HG03521 (cell line): ENCODE data around the gene KLHL20.
"Not testable (repeated sequence)": the region's sequence is repeated elsewhere in the genome, so short reads cannot be mapped to it uniquely, and the experiment has no call there.

Experiments
- ATAC-seq: cut with Tn5 transposase; IDR thresholded peaks from one replicate; pipeline ENCODE4 v1.9.1; 2021; ENCODE audit warnings: mild to moderate bottlenecking, moderate library complexity; ENCODE audit not compliant: unreplicated experiment

Gene KLHL20

GRCh38 chr1:173749137-173749536 lies 34.4 kb downstream of the KLHL20 start:
- no peak for ATAC-seq

- no peak for ATAC-seq
Measured at GRCh38 chr1:173753830-173754229, 39.0 kb downstream of the KLHL20 start.

- no peak for ATAC-seq
Measured at GRCh38 chr1:173757666-173758065, 42.9 kb downstream of the KLHL20 start.

GRCh38 chr1:173758110-173758509 lies 43.3 kb downstream of the KLHL20 start:
- no peak for ATAC-seq

- no peak for ATAC-seq
Measured at GRCh38 chr1:173758980-173759379, 44.2 kb downstream of the KLHL20 start.

GRCh38 chr1:173764331-173764730 lies 49.5 kb downstream of the KLHL20 start:
- not testable (repeated sequence) for ATAC-seq

- no peak for ATAC-seq
Measured at GRCh38 chr1:173768206-173768605, 53.4 kb downstream of the KLHL20 start.

GRCh38 chr1:173768827-173769226 lies 54.0 kb downstream of the KLHL20 start:
- no peak for ATAC-seq

- ATAC-seq = not testable (repeated sequence)
Measured at GRCh38 chr1:173770330-173770729, 55.5 kb downstream of the KLHL20 start.

- no peak for ATAC-seq
Measured at GRCh38 chr1:173771560-173771959, 56.8 kb downstream of the KLHL20 start.

GRCh38 chr1:173775578-173776226 lies 60.9 kb downstream of the KLHL20 start:
- ATAC-seq = no peak

- ATAC-seq = no peak
Measured at GRCh38 chr1:173779936-173780335, 65.2 kb downstream of the KLHL20 start.

GRCh38 chr1:173784997-173785396 lies 70.2 kb downstream of the KLHL20 start:
- no peak for ATAC-seq

- ATAC-seq = no peak
Measured at GRCh38 chr1:173789841-173790240, 75.1 kb downstream of the KLHL20 start.

- no peak for ATAC-seq
Measured at GRCh38 chr1:173798078-173798477, 83.3 kb downstream of the KLHL20 start.

GRCh38 chr1:173799995-173800394 lies 85.2 kb downstream of the KLHL20 start:
- ATAC-seq = not testable (repeated sequence)

- no peak for ATAC-seq
Measured at GRCh38 chr1:173802961-173803360, 88.2 kb downstream of the KLHL20 start.

- ATAC-seq = not testable (repeated sequence)
Measured at GRCh38 chr1:173813654-173814053, 98.9 kb downstream of the KLHL20 start.

- ATAC-seq = no peak
Measured at GRCh38 chr1:173818459-173818858, 103.7 kb downstream of the KLHL20 start.

- ATAC-seq = no peak
Measured at GRCh38 chr1:173821680-173822079, 106.9 kb downstream of the KLHL20 start.

- peak; percentile 32 for ATAC-seq
Measured at GRCh38 chr1:173823781-173824314, 109.1 kb downstream of the KLHL20 start.

GRCh38 chr1:173824315-173825081 lies 109.7 kb downstream of the KLHL20 start, which contains the start of the genes CENPL and DARS2:
TSS of gene CENPL (minus strand) at chr1:173824883. CDS start at chr1:173811299, 13,584 bp downstream.
TSS of gene DARS2 (plus strand) at chr1:173824673. CDS start at chr1:173825230, 557 bp downstream.
- peak; percentile 82 for ATAC-seq
